VCaP (cell line): ENCODE results near the gene SECISBP2.

Experiments used
- H3K27ac ChIP-seq: fragments of 450-650 bp; 2 replicates; pipeline ENCODE4 v1.5.1; 2017
- TF ChIP-seq, protein P1 (sequence below): fragments of 450-650 bp; conservative IDR thresholded peaks from 2 replicates; pipeline ENCODE4 v1.5.1; 2017; ENCODE audit warnings: mild to moderate bottlenecking, moderate library complexity

The SECISBP2 gene

DNA sequence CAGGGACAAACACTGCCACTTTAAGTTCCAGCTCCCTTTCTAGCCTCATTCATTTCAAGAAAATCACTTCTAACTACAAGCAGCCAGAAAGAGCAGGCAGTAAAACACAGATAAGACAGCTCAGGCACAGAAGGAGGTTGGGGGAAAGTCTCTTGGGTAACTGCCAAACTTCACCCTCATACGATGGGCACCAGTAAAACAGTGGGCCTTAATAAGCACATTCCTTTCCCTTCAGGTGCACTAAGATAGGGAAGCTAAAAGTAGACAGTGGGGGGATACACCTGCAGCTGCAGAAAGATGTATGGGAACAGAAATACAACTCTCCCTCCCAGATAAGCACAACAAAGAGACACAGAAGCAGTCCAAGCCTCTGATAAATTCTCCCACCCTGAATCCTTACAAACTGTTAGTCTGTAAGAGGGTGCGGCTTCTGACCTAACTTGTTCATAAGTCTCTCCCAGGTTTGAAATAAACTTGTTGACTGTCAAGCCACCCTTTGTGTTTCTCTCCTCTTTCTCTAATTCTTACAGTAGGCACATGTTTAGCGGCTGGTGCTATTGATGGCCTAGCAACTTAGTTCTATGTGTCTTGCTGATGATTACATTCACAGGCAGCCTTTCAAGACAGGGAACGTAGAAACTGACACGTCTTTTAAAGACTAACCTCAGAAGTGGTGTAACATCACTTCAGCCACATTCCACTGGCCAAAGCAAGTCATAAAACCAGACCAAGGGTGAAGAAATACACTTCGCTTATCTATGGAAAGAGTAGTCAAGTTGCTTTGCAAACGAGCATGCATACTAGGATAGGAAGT is 14.1 kb upstream of the SECISBP2 start:
- TF ChIP-seq, protein P1, sequence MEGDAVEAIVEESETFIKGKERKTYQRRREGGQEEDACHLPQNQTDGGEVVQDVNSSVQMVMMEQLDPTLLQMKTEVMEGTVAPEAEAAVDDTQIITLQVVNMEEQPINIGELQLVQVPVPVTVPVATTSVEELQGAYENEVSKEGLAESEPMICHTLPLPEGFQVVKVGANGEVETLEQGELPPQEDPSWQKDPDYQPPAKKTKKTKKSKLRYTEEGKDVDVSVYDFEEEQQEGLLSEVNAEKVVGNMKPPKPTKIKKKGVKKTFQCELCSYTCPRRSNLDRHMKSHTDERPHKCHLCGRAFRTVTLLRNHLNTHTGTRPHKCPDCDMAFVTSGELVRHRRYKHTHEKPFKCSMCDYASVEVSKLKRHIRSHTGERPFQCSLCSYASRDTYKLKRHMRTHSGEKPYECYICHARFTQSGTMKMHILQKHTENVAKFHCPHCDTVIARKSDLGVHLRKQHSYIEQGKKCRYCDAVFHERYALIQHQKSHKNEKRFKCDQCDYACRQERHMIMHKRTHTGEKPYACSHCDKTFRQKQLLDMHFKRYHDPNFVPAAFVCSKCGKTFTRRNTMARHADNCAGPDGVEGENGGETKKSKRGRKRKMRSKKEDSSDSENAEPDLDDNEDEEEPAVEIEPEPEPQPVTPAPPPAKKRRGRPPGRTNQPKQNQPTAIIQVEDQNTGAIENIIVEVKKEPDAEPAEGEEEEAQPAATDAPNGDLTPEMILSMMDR: no peak
- H3K27ac ChIP-seq: no peak overlapping the region

DNA sequence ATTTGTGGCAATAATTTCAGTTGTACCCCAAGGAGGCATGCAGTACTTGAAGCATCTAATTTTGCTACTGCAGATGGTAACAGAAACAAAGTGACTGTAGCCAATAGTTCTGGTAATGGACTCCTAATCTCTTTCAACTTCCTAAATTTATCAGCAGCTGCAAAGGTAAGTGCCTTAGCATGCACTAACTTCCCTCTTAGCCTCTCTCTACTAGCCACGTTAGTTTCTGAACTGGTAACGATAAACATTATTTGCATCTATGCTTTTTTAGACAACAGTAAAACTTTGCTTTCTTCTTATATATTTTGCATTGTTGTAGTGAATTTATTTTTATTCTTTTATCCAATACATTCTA is 13.5 kb upstream of the SECISBP2 start:
- TF ChIP-seq, protein P1: no peak
- no peak overlapping the region for H3K27ac ChIP-seq

DNA sequence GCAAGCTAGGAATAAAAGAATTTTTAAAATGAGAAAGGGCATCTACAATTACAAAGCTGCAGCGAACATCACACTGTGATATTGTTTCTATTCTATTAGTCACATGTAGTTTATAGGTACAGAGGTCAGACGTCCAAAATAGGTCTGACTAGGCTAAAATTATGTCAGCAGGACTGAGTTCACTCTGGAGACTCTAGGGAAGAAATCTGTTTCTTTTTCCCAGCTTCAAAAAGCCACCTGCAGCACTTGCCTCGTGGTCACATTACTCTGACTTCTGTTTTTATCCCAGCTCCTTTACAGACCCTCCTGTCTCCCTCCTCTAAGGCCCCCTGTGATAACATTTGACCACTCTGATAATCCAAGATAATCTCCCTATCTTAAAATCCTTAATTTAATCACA is 12.4 kb upstream of the SECISBP2 start:
- TF ChIP-seq, protein P1: no peak
- no peak overlapping the region for H3K27ac ChIP-seq

DNA sequence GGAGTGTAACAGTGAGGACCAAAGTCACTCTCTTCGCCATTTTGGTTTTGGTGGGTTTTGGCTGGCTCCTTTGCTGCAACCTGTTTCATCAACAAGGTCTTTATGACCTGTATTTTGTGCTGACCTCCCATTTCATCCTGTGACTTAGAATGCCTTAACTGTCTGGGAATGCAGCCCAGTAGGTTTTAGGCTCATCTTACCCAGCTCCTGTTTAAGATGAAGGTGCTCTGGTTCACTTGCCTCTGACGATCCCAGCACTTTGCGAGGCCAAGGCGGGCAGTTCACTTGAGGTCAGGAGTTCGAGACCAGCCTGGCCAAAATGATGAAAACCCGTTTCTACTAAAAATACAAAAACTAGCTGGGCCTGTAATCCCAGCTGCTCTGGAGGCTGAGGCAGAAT is 9.1 kb upstream of the SECISBP2 start:
- TF ChIP-seq, protein P1: no peak
- H3K27ac ChIP-seq: peak overlapping the region; percentile 97; the same call in 1 of the 2 replicates

DNA sequence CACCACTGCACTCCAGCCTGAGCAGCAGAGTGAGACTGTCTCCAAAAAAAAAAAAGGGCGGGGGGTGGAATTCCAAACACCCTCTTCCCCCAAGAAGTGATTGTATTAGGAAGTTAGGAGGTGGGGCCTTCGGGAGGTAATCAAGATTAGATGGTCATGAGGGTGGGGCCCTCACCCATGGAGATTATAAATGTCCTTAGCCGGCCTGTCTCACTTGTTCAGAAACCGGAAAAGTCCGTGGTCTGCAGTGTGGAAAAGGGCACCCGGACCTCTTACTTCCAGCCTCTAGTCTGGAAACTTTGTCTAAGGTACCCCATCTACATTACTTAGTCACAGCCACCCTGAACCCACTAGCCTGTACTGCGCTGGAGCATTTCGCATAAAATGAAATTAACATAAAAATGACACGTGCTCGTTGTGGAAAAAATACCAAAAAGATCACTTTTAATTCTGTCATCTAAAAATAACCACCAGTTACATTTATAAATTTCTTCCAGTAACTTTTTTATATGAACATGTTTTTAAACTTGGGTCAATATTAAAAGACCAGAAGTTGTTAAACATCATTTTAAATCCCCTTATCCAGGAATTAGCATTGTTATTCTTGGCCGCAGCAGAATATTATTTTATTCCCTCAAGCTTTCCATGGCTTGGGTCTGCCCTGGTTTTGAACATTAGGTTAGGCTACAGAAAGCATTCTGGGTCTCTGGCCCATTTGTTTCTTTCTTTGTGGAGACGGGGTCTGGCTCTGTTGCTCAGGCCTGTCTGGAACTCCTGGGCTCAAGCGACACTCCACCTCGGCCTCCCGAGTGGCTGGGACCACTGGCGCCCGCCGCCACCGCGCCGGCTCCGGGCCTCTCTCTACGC is 8.5 kb upstream of the SECISBP2 start:
- H3K27ac ChIP-seq: peak overlapping the region; percentile 97
- TF ChIP-seq, protein P1: no peak

DNA sequence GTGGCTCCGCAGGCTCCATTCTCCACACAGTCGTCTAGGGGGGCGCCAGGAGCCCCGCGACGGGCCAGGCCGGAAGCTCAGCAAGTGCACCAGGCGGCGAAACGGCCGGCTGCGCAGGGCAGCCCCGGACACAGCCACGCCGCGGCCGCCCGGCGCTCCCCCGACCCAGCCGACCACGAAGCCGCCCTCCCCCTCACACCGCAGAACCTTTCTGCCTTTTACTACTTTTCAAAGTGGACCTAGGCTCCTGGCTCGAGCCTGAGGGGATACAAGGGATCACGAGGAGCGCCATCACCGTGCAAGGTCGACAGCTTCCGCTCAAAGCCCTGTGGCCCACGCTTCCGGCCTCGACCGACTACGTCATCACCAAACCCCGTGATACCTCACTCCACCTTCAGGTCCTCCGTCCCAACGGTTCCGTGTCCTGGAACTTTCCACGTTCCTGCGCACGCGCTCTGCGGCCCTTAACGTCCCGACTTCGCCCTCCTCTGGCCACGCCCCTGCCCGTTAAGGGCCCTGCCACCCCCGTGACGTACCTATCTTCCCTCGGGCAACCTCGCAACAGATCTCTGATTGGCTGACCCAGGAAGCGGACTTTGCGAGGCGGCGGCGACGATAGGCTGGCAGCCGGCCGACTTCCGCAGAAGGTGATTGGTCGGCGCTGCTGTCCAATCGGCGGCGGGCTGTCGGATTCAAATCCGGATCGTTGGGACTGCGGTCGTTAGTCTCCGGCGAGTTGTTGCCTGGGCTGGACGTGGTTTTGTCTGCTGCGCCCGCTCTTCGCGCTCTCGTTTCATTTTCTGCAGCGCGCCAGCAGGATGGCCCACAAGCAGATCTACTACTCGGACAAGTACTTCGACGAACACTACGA is 7.6 kb upstream of the SECISBP2 start, which contains the start of gene CKS2:
CKS2 (plus strand) TSS at position 721 of the 871 bp plus-strand sequence; CDS start at position 819, 98 bp downstream.
- TF ChIP-seq, protein P1: no peak
- peak within 1 kb of the TSS; percentile 97 for H3K27ac ChIP-seq
